GM10266 (cell line): ENCODE results near the gene DIP2B.

Experiments used
- DNase-seq: peaks from one replicate; pipeline ENCODE4 v3.0.0; 2012; ENCODE audit errors: extremely low spot score
- CTCF ChIP-seq: IDR thresholded peaks from 2 replicates; pipeline ENCODE4 v1.5.1; 2012; ENCODE audit warnings: mild to moderate bottlenecking, low read depth; ENCODE audit not compliant: control insufficient read depth, insufficient read depth; ENCODE audit errors: missing control alignments

The DIP2B gene

GRCh38 chr12:50740307-50740706 is 235.5 kb downstream of the DIP2B start:
- no peak for TF ChIP-seq CTCF
- DNase-seq, result no peak

- no peak for DNase-seq
- no peak for TF ChIP-seq CTCF
These were observed 238.0 kb downstream of the DIP2B start for GRCh38 chr12:50742776-50743175.

GRCh38 chr12:50745861-50746260 is 241.1 kb downstream of the DIP2B start:
- no peak for DNase-seq
- TF ChIP-seq CTCF, result no peak

GRCh38 chr12:50746431-50746830 is 241.6 kb downstream of the DIP2B start:
- no peak for TF ChIP-seq CTCF
- DNase-seq, result no peak

- no peak for DNase-seq
- no peak for TF ChIP-seq CTCF
These were observed 243.0 kb downstream of the DIP2B start for GRCh38 chr12:50747817-50748216.

- no peak for DNase-seq
- TF ChIP-seq CTCF, result no peak
These were observed 244.7 kb downstream of the DIP2B start for GRCh38 chr12:50749459-50749882.

GRCh38 chr12:50750366-50750765 is 245.6 kb downstream of the DIP2B start:
- DNase-seq, result no peak
- TF ChIP-seq CTCF, result no peak
